ENCODE results near the gene ZNF883.

ZNF883 gene

GRCh38 chr9:112917047-112917986 is 94.7 kb downstream of the ZNF883 start:
- DNase-seq, result no peak

- no peak for DNase-seq
Measured at GRCh38 chr9:112914524-112914923, 97.5 kb downstream of the ZNF883 start.

- DNase-seq, result no peak
Measured at GRCh38 chr9:112913326-112913725, 98.7 kb downstream of the ZNF883 start.

GRCh38 chr9:112912636-112913035 is 99.4 kb downstream of the ZNF883 start:
- DNase-seq, result no peak

- no peak for DNase-seq
Measured at GRCh38 chr9:112911736-112912135, 100.3 kb downstream of the ZNF883 start.

Data from NCI-H1694 treated with DMSO at 0.1 percent for 48 hours (cell line).